GM21423 (cell line): Measurements from ENCODE around the gene FRAT2.
A peak's percentile ranks its signal among the peaks of the same experiment; 100 is the strongest.

Experiments
- ATAC-seq: cut with Tn5 transposase; IDR thresholded peaks from one replicate; pipeline ENCODE4 v1.9.1; 2021; ENCODE audit warnings: mild to moderate bottlenecking, moderate library complexity; ENCODE audit not compliant: unreplicated experiment

Gene FRAT2, protein sequence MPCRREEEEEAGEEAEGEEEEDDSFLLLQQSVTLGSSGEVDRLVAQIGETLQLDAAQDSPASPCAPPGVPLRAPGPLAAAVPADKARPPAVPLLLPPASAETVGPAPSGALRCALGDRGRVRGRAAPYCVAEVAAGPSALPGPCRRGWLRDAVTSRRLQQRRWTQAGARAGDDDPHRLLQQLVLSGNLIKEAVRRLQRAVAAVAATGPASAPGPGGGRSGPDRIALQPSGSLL

DNA sequence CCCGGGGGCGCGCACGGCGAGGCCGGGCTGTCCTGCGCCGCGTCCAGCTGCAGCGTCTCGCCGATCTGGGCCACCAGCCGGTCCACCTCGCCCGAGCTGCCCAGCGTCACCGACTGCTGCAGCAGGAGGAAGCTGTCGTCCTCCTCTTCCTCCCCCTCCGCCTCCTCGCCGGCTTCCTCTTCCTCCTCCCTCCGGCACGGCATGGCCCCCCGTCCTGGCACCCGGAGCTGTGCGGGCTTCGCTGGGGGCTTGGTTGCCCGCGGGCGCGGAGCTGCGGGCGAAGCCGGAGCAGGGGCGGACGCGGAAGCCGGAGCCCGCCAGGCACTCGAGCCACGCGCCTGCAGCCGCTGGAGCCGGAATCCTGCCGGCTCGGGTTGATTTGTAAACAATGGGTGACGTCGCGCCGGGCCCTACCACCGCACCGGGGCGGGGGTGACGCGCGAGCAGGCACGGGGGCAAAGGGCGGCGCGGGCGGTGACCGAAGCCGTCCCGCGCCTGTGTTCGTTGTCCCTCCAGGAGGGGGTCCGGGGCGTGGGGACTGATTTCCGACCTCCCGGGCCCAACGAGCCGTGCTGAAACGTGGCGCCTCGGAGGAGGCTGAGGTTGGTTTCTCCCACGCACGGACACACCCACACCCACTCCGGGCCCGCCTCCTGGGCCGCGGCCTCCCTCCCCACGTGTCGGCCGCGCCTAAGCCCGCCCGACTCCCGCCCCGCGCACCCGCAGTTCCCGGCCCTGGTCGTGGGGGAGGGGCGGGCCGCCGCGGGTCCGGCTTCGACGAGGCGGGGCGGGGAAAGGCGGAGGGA lies at the start of gene FRAT2:
Gene FRAT2, minus strand, starts transcription at position 360 of the 806 bp plus-strand sequence. Its CDS starts 157 bp downstream, at position 203.
- ATAC-seq = peak; percentile 83

DNA sequence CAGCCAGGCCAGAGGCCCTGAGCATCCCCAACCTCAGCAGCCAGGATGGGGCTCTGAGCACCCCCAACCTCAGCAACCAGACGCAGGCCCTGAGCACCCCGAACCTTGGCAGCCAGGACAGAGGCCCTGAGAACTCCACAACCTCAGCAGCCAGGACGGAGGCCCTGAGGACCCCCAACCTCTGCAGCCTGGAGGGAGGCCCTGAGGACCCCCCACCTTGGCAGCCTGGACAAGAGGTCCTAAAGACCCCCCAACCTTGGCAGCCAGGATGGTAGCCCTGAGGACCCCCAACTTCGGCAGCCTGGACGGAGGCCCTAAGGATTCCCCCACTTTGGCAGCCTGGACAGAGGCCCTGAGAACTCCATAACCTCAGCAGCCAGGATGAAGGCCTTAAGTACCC lies 49.6 kb upstream of the FRAT2 start:
- ATAC-seq = no peak

- no peak for ATAC-seq
Observed at GRCh38 chr10:97383159-97383558, 48.6 kb upstream of the FRAT2 start.

DNA sequence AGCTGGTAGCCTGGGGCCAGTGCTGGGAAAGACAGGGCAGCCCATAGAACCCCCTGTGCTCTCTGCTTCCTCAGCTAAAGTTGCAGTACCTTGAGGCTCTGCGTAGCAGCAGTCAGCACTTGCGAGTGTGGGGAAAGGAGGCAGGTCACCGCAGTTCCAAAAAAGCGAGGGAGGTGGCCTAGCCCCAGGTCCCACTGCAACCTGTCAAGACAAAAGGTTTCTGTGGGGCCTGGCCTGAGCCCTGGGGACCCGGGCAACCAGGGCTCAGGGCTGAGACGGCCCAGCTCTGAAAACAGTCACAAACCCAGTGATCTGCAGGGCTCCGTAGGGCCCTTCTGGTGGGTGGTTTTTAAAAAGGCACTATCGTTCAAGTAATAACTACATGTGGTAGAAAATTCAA lies 47.1 kb upstream of the FRAT2 start:
- ATAC-seq = no peak

DNA sequence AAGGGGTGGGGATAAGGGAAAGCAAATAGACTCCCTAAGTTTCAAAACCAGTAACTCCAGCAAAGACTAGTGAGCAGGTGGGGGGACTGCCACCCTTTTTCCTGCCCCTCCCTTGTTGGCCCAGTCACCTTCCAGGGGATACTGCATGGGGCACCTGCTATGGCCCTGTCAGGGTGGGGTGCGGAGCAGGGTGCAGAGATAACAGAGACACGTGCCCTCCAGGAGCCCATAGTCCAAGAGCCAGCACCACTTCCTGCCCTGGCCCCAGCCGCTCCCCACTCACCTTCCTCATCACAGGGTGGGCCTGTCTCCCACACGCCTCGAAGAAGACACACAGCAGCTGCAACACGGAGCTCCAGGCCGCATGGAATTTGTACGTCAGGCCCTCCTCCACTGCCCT lies 46.0 kb upstream of the FRAT2 start:
- no peak for ATAC-seq

GRCh38 chr10:97378933-97379921 lies 44.7 kb upstream of the FRAT2 start:
- ATAC-seq = no peak

GRCh38 chr10:97376413-97376812 lies 41.9 kb upstream of the FRAT2 start:
- no peak for ATAC-seq

DNA sequence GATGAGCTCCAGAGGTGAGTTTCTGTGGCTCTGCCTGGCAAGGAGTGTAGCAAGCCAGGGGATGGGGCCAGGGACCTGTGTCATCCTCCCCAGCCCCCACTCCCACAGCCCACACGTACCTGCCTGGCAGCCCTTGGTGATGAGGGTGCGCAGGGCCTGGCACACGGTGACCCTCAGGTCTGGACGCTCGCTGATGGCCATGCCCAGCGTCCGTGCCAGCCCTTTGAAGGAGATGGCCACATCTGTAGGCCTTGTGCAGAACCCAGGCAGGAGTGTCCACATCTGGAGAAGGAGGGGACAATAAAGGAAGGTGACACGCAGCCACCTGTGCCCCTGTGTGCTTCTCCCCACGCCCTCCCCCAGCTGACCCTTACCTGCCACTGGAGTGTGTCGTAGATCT lies 38.9 kb upstream of the FRAT2 start:
- no peak for ATAC-seq

DNA sequence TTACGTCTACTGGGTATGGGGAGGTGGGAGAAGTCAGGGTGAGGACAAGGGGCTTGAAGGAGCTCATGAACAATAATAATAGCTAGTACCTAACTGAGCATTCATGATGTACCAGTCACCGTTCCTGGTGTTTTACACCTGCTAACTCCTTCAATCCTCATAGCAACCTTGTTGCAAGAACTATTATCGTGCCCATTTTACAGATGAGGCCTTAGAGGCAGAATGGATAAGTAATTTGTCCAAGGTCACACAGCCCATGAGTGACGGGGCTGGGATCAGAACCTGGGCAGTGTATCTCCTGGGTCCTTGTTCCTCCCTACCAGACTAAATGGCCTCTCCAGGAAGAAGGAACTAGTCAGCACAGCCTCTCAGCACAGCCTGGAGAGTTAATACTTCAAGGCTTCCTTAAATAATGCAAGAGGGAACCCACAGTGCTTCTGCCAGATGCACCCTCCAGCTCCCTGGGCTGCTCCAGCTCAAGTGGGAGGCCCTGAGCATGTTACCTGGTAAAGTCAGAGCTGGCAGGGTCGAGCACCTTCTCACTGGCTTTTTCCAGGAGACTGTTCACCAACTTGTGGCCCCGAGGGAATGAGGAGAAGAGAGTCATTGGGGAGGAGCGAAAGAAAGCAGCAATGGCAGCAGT lies 37.8 kb upstream of the FRAT2 start:
- ATAC-seq = no peak

DNA sequence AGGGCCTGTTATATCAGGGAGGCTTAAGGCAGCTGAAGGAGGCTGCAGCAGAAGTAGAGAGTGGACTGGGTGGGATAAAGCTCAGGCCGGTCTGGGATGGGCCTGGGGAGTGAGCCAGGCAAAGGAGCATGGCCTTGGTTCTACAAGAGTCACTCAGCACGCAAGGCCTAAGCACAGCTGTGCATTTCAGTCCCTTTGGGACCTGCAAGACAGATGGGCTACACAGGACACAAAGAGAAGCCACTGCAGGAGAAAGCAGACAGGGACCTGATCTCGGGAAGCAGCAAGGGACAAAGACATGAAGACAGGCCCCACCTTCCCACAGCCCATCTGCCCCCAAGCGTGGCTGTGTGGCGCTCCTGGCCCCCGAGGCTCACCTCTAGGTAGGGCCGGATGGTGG lies 37.2 kb upstream of the FRAT2 start:
- no peak for ATAC-seq

GRCh38 chr10:97367126-97367649 lies 32.7 kb upstream of the FRAT2 start:
- ATAC-seq = no peak

- ATAC-seq = no peak
Observed at GRCh38 chr10:97366572-97366971, 32.0 kb upstream of the FRAT2 start.

DNA sequence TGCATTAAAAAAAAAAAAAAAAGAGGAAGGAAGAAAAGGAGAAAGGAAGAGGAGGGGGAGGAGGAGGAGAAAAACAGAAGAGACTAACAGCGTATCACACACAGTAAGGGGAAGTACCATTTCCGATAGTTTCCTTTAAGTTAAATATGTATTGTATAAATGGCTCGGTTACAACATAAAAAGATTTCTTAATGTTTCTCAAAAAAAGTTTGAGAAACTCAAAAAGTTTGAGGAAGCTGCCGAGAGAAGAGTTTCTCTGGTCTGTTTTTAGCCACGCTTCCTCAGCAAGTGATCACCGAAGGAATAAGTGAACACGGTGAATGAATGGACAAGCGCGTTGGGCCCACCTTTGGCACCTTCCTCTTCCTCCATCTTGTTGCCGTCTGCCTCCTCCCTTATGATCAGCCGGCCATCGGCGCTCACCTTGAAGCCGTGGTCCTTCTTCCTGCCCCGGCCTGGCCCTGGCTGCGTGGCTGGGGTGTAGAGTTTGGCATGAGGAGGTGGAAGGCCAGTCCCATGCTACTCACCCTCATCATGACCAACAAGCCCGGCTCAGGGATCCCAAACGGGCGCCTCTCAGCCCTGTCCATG lies 31.3 kb upstream of the FRAT2 start:
- ATAC-seq = no peak

GRCh38 chr10:97363071-97363470 lies 28.5 kb upstream of the FRAT2 start:
- ATAC-seq = no peak

DNA sequence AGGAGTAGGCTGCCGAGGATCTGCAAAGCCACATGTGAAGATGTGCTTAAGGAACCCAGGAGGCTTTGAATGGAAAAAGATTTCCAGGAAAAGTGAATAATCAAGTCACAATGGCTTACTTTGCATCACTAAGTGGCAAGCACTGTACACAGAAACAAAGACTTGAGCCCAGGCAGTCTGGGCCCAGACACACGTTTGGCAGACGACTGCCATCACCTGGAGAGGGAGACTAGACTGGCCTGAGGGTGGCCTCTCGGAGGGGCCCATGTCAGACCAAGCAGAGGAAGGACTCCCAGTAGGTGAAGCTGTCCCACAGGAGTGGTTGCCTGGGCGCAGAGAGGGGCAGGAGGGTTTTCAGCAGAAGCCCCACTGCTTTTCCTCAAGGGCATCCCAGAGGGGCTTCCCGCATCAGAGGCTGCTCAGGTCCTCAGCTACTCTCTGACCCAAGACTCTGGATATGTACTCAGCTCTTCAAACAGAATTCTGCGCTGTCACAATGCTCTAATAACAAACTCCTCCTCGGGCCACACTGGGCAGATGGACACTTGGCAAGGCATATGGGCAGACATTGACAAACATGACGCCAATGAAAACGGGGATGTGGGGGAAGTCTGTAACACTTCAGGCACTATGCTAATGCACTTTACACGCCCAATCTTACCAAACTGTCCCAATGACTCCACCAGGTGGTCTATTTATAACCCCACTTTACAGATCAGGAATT lies 27.9 kb upstream of the FRAT2 start:
- ATAC-seq = no peak

- ATAC-seq = no peak
Observed at GRCh38 chr10:97361537-97361901, 27.0 kb upstream of the FRAT2 start.

DNA sequence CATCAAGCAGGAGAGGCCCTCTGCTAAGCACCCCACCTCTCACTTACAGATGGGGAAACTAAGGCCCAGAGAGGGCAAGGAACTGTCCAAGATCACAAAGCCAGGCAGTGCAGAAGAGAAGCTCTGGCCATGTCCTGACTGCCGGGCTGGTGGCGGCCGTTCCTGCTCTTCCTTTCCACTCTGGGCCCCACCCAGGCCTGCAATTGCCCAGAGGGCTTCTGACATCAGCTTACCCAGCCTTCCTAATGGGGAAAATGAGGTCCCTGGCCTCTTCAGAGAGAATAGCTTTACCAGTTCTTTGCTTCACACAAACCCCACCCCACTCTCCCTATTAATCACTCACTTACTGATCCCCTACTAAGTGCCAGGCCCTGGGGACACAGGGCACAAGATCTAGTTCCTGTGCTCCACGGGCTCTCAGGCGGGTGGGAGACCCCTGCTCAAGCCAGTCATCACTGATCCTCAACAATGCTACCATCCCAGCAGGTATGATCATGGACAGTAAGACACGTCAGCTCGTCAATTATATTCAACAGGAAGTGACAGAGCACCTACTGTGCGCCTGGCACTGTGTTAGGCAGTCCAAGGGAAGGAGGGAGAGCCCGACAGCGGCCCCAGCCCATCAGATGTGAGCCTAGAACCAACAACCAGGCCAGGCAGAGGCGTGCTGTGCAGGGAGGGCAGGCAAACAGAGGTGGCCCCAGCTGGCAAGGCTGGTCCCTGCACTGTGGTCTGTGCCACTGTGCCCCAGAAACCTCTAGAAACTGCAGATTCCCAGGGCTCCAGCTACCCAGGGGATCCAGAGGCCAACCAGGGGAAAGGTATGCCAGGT lies 26.4 kb upstream of the FRAT2 start:
- ATAC-seq = no peak

- ATAC-seq = no peak
Observed at GRCh38 chr10:97358781-97359180, 24.3 kb upstream of the FRAT2 start.

DNA sequence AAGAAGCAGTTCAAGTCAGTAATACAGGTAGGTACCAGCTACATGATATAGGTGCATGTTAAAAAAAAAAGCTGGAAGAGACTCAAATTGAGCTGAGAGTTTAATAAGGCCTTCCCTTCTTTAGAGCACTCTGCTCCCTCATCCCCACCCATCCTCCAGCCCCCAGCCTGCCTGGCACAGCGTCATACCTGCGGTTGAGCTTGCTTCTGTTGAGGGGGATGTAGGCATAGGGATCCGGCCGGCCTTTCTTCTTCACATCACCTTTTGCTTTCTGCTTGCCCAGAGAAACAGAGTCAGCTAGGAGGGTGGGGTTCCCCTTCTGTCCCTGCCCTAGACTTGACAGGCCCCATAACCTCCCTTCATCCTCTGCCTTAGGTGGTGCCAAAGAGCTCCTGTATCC lies 23.8 kb upstream of the FRAT2 start:
- no peak for ATAC-seq
